Activated CD4-positive, alpha-beta T cell treated with anti-CD3 and anti-CD28 coated beads, Interleukin-2, amount 50 U/mL, for 1 hour (primary cell): ENCODE results near the gene DCAF8L1.
"Not testable (repeated sequence)": the region's sequence is repeated elsewhere in the genome, so short reads cannot be mapped to it uniquely, and the experiment has no call there.

Source experiments
- DNase-seq: peaks from one replicate; pipeline ENCODE4 v3.0.0-alpha.2; 2020

DCAF8L1 gene

DNA sequence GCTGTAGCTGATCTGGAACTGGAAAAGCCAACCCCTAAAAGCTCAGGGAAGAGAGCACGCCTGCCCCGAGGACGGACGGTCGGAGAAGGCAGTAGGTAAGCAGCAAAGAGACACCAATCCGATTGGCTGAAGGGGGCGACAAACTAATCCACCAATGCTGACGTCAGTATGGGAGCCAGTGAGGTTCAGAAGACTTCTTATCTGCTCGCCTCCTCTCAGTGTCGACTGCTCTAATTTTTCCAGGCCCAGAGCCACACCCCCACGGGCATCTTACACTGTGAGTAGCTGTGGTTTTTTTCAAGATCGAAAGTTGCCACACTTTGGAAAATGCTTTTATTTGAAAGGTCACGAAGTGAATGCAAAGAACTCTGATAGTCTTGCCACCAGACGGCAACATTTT, at the start of gene DCAF8L1:
Gene DCAF8L1, minus strand, starts transcription at position 101 of the 400 bp plus-strand sequence. CDS start 115 bp downstream, outside the sequence.
- DNase-seq: no peak

- DNase-seq: no peak
Measured at GRCh38 chrX:28022371-28022770, 41.1 kb upstream of the DCAF8L1 start.

DNA sequence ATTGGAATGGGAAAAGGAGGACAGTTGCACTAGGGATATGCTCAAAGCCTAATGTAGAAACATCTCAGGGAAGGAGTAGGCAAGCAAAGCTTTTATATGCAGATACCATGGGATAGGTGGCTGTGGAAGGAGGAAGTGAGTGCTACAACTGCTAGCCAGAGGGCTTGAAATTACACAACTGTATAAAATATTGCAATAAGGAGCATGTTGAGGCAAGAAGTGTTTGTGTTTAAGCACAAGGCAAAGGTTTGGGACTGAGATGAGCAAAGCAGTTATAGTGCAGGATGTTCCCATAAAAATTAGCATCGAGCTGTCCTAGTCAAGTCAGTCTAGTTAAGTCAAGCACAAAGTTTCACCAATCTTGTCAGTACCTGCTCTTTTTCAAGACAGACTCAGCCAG, 35.6 kb upstream of the DCAF8L1 start:
- DNase-seq: no peak

GRCh38 chrX:28015993-28016392, 34.7 kb upstream of the DCAF8L1 start:
- DNase-seq: no peak

- DNase-seq: no peak
Measured at GRCh38 chrX:28010875-28011274, 29.6 kb upstream of the DCAF8L1 start.

GRCh38 chrX:27998666-27999065, 17.4 kb upstream of the DCAF8L1 start:
- DNase-seq: no peak

- DNase-seq: no peak
Measured at GRCh38 chrX:27997622-27998021, 16.4 kb upstream of the DCAF8L1 start.

- DNase-seq: no peak
Measured at GRCh38 chrX:27996132-27996531, 14.9 kb upstream of the DCAF8L1 start.

DNA sequence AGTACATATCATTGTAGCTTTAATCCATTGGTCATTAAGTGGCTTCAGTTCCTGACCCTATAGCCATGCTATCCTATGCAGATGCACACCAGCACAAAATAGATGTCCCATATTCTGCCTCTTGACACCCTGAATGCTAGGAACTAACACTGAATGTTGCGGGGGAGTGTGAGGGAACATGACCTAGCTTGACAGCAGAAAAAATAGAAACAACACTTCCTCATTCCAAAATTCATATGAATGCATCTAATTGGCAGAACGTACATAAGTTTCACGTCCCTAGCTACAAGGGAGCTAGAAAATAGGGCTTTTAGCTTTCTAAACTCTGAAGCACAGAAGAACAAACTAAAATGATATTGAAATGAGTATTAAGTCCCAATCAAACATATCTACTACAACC, 14.4 kb upstream of the DCAF8L1 start:
- DNase-seq: no peak

DNA sequence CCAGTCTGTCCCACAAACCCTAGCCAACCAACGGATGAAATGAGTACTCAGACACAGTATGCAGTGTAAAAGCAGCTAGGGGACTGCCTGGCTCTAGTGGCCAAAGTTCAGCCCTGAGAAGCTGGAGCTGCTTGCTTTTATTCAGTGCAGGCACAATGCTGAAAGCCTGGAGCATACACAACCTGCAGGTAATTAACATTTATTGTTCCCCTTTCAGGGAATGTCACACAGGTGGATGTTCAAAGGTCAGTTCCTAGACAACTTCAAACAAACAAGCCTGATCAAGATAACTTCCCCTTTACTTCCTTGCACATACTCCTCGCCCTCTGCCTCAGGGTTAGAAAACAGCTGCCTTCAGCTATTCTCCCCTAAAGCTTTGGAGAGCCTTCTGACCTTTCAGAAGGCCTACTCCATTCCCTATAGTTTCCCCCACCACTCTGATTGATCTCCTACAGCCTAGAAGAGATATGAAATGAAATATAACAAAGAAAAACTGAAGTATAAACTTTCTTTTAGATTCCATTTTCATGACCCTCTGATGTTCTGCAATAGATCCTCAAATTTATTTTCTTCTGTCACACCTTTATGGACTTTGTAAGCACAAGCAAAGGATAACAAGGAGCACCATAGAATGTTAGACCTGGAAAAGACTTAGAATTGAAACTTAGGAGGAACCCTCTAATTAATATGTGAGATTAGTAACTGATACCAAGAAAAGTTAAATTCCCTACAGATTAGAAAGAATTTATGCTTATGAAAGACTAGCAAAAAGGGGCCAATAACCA, 6.8 kb upstream of the DCAF8L1 start:
- no peak for DNase-seq

DNA sequence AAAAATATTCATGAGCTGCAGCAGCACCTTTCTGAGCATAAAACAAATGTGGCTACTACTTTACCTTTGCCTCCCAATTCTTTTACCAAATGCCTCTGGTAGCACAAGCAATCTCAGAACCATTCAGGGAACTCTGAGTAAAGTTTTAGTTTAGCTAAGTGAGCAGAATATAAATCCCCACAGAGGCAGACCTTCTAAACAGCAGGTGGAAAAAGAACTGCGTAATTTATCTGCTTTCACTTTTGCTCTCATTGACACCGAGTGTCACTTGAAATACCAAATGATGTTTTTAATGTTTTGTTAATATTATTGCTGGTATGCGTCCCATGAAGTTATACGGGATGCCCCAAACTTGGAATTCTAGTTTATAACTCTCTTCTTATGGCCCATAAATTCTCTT, 4.3 kb downstream of the DCAF8L1 start:
- DNase-seq: not testable (repeated sequence)

DNA sequence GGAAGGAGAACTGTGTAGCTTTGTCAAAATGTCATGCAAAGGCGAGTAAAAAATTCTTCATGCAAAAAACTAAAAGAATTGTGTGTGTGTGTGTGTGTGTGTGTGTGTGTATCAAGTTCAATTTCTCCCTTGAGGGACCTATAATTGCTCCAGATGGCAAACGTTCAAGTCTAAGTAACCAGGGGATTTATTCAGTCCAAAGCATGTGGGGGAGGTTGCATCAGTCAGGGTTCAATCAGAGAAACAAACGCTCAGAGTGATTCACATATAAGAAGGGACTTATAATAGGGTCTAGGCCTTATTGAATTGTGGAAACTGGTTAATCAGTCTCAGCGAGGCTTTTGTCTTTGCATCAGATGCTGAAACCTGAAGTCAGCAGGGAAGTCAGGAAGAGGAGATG, 5.0 kb downstream of the DCAF8L1 start:
- no peak for DNase-seq

DNA sequence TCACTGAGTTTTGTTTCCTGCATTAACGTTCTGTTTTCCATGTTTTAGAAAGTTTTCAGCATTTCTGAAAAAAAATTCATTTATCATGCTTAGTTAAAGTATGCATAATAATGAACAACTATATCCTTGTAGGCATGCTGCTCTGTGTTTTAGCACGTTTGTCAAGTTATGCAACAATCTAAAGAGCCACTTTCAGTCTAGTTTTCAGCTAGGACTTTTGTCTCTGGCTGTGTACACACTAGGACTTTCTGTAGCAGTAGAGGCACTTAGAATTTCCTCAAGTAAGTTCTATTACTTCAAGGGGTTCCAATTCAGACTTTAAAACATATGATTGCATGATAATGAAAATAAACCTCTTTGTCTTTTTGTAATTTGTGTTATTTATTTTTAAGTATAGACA, 12.4 kb downstream of the DCAF8L1 start:
- no peak for DNase-seq

DNA sequence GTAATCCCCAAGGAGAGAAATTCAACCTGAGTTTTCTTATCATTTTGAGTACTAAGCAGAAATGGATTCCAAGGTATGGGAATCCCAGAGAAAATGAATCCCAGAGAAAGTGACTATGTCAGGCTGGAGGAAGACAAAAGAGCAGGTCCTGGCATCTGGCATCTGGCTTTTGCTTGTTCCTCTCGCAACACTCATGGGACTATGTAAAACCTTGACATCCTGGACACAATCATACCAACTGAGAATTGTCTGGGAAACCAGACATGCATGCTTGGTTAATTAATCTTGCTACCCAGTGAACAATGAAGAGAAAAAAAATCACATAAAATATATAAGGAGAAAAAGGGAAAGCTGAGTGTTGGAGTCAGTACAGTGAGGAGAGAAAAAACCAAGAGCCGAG, 12.9 kb downstream of the DCAF8L1 start:
- no peak for DNase-seq

DNA sequence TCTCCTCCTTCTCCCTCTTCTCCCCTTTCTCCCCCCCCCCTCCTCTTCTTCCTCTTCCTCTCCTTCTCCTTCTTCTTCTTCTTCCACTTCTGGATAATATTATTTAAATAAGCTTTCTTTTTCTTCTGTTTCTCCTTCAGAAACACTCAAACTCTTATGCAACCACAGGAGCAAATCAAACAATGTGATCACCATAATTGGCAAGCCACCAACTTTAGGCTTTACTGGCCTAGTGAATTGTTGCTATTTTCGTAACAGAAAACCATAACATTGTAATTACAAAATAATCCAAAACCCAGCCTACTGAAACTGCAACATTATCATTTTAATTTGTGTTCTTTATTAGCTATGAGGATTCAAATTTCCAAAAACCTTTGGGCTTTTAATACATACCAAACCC, 14.3 kb downstream of the DCAF8L1 start:
- no peak for DNase-seq

DNA sequence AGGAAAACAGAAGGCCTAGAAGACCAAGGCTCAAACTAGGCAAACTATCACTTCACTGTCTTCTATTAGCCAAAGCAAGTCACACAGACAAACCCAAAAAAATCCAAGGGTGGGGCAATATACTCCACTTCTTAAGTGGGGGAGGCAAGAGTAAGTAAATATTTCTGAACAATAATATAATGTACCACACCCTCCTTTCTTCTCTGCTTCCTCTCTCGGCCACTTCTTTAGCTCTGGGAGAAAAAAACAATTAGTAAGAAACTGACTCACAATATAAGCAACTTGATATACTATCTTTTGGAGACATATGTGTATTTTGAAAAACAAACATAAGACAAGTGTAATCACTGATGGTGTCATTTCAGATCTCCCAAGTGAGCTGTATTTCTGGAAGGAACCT, 14.8 kb downstream of the DCAF8L1 start:
- DNase-seq: no peak

- DNase-seq: not testable (repeated sequence)
Measured at GRCh38 chrX:27965348-27965747, 15.9 kb downstream of the DCAF8L1 start.

DNA sequence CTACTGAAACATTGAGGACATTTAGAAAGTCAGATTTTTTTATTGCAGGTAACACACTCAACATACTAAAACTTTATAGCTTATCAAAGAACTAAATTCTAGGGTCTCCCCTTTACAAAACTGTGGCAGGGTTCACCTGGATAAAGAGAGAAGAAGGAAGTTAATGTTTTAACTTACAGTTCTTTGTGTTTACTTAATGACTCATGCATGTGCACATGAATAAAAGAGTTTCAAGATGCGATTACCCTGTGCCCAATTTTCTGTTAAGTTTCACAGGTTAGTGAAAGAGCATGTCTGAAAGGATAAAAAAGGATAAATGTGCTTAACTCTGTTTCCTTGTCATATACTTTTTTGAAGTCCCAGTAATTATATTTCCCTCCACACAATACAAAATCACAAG, 16.8 kb downstream of the DCAF8L1 start:
- DNase-seq: no peak

GRCh38 chrX:27960410-27960809, 20.8 kb downstream of the DCAF8L1 start:
- DNase-seq: not testable (repeated sequence)

GRCh38 chrX:27953171-27953570, 28.1 kb downstream of the DCAF8L1 start:
- DNase-seq: no peak

- DNase-seq: no peak
Measured at GRCh38 chrX:27933361-27933760, 47.9 kb downstream of the DCAF8L1 start.
